NCI-H187 treated with DMSO at 0.1 percent for 48 hours (cell line): ENCODE results near the gene NEXMIF.
"Not testable (repeated sequence)": the region's sequence is repeated elsewhere in the genome, so short reads cannot be mapped to it uniquely, and the experiment has no call there.

Source experiments
- DNase-seq: peaks from one replicate; lab custom pipeline; 2025; lab: John Stamatoyannopoulos, UW

The NEXMIF gene

GRCh38 chrX:74925225-74926088, at the start of gene NEXMIF:
Gene NEXMIF, minus strand, starts transcription at chrX:74925452.
- no peak for DNase-seq

- DNase-seq: not testable (repeated sequence)
Measured at GRCh38 chrX:74961962-74962361, 36.7 kb upstream of the NEXMIF start.

GRCh38 chrX:74949717-74950116, 24.5 kb upstream of the NEXMIF start:
- DNase-seq: no peak

- DNase-seq: no peak
Measured at GRCh38 chrX:74940414-74940813, 15.2 kb upstream of the NEXMIF start.

GRCh38 chrX:74931214-74931613, 6.0 kb upstream of the NEXMIF start:
- DNase-seq: no peak

GRCh38 chrX:74924449-74925224, 615 bp downstream of the NEXMIF start:
- DNase-seq: no peak

- DNase-seq: no peak
Measured at GRCh38 chrX:74923942-74924448, 1.3 kb downstream of the NEXMIF start.

GRCh38 chrX:74922922-74923543, 2.2 kb downstream of the NEXMIF start:
- DNase-seq: no peak

GRCh38 chrX:74911494-74911893, 13.8 kb downstream of the NEXMIF start:
- no peak for DNase-seq

- no peak for DNase-seq
Measured at GRCh38 chrX:74906417-74906816, 18.8 kb downstream of the NEXMIF start.

GRCh38 chrX:74902806-74903205, 22.4 kb downstream of the NEXMIF start:
- DNase-seq: no peak

GRCh38 chrX:74892561-74892960, 32.7 kb downstream of the NEXMIF start:
- no peak for DNase-seq

GRCh38 chrX:74890676-74891430, 34.4 kb downstream of the NEXMIF start:
- DNase-seq: no peak

GRCh38 chrX:74882383-74882782, 42.9 kb downstream of the NEXMIF start:
- DNase-seq: not testable (repeated sequence)

GRCh38 chrX:74865725-74866124, 59.5 kb downstream of the NEXMIF start:
- DNase-seq: no peak

GRCh38 chrX:74853255-74853654, 72.0 kb downstream of the NEXMIF start:
- DNase-seq: no peak

- no peak for DNase-seq
Measured at GRCh38 chrX:74835566-74835965, 89.7 kb downstream of the NEXMIF start.

- not testable (repeated sequence) for DNase-seq
Measured at GRCh38 chrX:74819797-74820196, 105.5 kb downstream of the NEXMIF start.

GRCh38 chrX:74814681-74815080, 110.6 kb downstream of the NEXMIF start:
- no peak for DNase-seq

- DNase-seq: no peak
Measured at GRCh38 chrX:74804574-74804973, 120.7 kb downstream of the NEXMIF start.

- no peak for DNase-seq
Measured at GRCh38 chrX:74800062-74800461, 125.2 kb downstream of the NEXMIF start.
